Measurements from ENCODE around the gene KRTAP5-1.

KRTAP5-1 gene

DNA sequence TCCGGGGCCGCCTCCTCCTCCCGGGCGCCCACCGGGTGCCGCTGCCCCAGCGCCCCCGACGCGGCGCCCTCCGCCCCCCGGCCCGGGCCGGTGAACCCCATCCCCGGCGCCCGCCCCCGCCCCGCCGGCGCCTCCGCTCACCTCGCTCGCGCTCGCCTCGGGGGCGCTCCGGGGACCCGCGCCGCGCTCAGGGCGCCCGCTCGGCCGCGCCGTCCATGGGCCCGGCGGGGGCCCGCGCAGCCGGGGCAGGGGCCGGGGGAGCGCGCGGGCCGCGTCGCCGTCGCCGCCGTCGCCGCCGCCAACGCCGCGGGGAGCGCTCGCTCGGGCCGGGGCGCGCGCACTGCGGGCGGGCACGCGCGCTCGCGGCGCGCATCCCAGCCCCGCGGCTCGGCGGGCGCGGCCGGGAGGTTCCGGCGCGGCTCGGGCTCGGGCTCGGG is 13.3 kb downstream of the KRTAP5-1 start:
- no peak for DNase-seq (ENCODE audit: low read depth)

GRCh38 chr11:1570896-1571759 is 14.0 kb downstream of the KRTAP5-1 start:
- no peak for DNase-seq (ENCODE audit: low read depth)

- no peak for DNase-seq (ENCODE audit: low read depth)
Measured at GRCh38 chr11:1570531-1570895, 14.6 kb downstream of the KRTAP5-1 start.

GRCh38 chr11:1570001-1570453 is 15.1 kb downstream of the KRTAP5-1 start:
- DNase-seq (ENCODE audit: low read depth) = no peak

DNA sequence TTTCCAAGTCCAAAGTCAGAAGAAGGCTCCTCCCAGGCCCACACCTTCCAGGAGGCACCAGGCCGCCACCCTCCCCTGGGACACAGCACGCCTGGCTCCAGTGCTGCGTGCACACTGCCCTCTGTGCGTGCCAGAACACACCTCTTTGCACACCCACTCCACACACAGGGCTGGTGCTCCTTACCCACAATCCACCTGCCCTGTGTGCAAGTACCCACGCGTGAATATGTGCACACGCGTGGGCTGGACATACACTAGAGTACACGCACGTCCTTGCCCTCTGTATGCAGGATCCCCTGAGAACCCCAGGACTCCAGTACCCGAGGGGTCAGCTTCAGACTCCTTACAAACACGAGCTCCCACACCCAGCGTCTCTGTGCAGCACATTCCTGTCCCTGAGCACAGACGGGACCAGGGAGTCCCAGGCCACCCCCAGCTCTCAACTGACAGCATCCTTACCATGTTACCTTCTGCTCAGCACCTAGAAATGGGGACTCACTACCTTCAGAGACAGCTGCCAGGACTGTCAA is 15.8 kb downstream of the KRTAP5-1 start:
- DNase-seq (ENCODE audit: low read depth) = no peak

GRCh38 chr11:1568441-1568911 is 16.6 kb downstream of the KRTAP5-1 start:
- DNase-seq (ENCODE audit: low read depth) = no peak

- DNase-seq (ENCODE audit: low read depth) = no peak
Measured at GRCh38 chr11:1567721-1568100, 17.4 kb downstream of the KRTAP5-1 start.

DNA sequence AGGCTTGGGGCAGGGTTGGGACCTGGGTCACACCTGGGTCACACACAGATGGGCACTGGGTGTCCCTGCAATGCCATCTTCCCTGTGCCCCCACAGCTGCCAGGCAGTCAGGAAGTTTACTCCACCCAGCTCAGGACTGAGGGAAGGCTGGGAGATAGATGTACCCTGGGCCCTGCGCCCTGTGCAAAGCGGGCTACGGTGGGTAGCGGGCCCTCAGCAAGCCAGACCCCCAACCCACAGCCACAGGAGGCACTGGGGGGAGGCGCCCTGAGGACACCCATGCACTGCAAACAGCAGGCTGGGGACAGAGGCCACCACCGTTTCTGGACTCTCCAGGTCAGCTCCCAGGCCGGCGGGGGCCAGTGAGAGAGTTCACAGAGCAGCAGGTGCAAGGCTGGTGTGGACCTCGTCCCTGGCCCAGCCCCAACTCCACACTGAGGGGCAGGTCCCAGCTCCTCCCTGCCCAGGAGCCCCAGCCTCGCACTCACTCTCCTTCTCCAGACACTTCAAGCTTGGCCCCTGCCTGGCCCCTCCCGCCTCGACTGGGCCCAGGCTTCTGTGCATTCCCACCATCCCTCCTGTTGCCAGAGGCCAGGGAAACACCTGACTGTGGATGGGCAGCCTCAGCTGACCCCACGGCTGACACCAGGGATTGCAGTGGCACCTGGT is 17.9 kb downstream of the KRTAP5-1 start:
- no peak for DNase-seq (ENCODE audit: low read depth)

- no peak for DNase-seq (ENCODE audit: low read depth)
Measured at GRCh38 chr11:1566381-1567051, 18.6 kb downstream of the KRTAP5-1 start.

GRCh38 chr11:1565904-1566247 is 19.2 kb downstream of the KRTAP5-1 start:
- no peak for DNase-seq (ENCODE audit: low read depth)

- DNase-seq (ENCODE audit: low read depth) = no peak
Measured at GRCh38 chr11:1565173-1565903, 19.7 kb downstream of the KRTAP5-1 start.

GRCh38 chr11:1564535-1565172 is 20.4 kb downstream of the KRTAP5-1 start:
- no peak for DNase-seq (ENCODE audit: low read depth)

- DNase-seq (ENCODE audit: low read depth) = no peak
Measured at GRCh38 chr11:1563697-1564534, 21.2 kb downstream of the KRTAP5-1 start.

DNA sequence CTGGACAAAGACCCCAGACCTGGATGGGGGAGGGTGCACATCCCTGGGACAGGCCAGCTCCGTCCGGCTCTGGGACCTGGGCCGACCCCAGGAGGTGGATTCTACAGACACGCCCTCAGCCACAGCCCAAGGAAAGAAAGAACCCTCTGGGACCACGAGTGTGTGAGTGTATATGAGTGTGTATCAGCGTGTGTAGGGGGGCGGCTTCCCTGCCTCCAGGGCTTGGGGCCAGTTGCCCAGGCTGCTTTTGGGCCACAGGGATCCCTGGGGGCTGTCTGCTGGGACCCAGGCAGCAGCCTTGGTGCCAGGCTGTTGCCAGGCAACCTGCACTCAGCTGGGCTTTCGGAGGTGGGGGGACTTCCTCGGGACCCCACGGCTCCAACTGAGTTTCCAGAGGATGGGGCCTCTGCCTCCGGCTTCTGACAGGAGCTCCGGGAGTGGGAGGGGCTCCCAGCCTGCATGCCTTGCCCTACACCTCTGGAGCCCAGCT is 21.9 kb downstream of the KRTAP5-1 start:
- no peak for DNase-seq (ENCODE audit: low read depth)

GRCh38 chr11:1562469-1563148 is 22.5 kb downstream of the KRTAP5-1 start:
- no peak for DNase-seq (ENCODE audit: low read depth)

GRCh38 chr11:1561955-1562354 is 23.1 kb downstream of the KRTAP5-1 start:
- no peak for DNase-seq (ENCODE audit: low read depth)

DNA sequence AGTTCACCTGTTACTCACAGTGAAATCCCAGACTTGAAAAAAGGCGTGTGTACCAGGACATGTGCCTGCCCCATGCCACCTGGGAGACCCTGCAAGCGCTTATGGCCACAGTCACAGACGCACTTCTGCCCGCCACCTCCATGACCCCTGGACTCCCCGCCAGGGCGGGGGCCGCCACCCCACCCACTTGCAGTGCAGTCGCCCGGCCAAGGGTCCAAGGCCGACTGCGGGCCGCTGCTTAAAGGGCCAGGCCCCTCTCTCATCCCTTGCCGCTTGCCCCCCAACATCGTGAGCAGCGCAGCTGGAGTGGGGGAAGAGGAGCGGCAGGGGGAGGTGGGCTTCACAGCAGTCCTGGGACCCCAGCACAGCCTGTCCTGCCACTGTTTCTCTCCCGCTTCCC is 23.8 kb downstream of the KRTAP5-1 start:
- no peak for DNase-seq (ENCODE audit: low read depth)

DNA sequence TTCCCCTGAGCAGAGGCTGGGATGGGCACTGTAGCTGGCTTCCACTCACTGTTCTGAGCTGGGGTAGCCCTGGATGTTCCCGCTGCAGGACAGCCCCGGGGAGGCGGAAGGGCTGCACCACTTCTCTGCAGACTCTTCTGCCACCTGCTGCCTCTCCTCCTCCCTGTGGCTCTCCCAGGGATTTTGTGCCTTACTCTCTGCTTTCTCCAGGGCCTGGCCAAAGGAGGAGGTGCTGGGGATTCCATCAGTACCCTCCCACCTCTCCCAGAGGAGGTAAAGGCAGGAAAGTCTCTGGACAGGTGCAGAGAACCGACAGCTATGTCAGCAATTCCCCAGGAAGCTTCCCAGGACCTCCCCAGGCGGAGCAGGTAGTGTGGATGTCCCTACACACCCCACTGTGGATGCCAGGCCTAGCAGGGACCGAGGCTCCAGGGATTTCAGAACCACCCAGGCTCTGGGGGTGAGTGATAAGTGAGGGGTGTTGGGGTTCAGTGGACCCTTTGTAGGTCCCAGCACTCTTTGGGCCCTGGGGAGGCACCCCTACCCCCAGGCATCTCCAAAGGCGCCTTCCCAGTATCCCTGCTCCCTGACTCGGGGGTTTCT is 24.3 kb downstream of the KRTAP5-1 start:
- DNase-seq (ENCODE audit: low read depth) = no peak

- DNase-seq (ENCODE audit: low read depth) = no peak
Measured at GRCh38 chr11:1560002-1560648, 25.0 kb downstream of the KRTAP5-1 start.
